Astrocyte of the spinal cord (primary cell): ENCODE measurements around the gene RBM12.
A peak's percentile ranks its signal among the peaks of the same experiment; 100 is the strongest.

Experiments used
- DNase-seq: peaks from one replicate; pipeline ENCODE4 v3.0.0; 2011; ENCODE audit warnings: low read depth, low spot score
- H3K4me3 ChIP-seq: 2 replicates; pipeline ENCODE4 v1.5.1; 2011; ENCODE audit warnings: low read depth, mild to moderate bottlenecking, low read length, moderate library complexity
- CTCF ChIP-seq: IDR thresholded peaks from 2 replicates; pipeline ENCODE4 v1.5.1; 2012; ENCODE audit warnings: low read depth, mild to moderate bottlenecking, low read length, inconsistent platforms
- in situ Hi-C: cut with HindIII; loops from 2 replicates; pipeline ENCODE4 v1.10.0; 2017; ENCODE audit warnings: low sequenced_read_pairs

The RBM12 gene

GRCh38 chr20:35663516-35664465, 909 bp downstream of the RBM12 start:
- peak; percentile 24 for DNase-seq
- TF ChIP-seq CTCF, result no peak
- in situ Hi-C loops, result no loop called here
- H3K4me3 ChIP-seq, result peak overlapping the region; percentile 89

- peak overlapping the region; percentile 11 for H3K4me3 ChIP-seq
- in situ Hi-C loops, result no loop called here
- TF ChIP-seq CTCF, result no peak
- no peak for DNase-seq
Observed at GRCh38 chr20:35662551-35662950, 2.1 kb downstream of the RBM12 start.

GRCh38 chr20:35661908-35662307, 2.8 kb downstream of the RBM12 start:
- no peak for TF ChIP-seq CTCF
- peak overlapping the region; percentile 7 for H3K4me3 ChIP-seq
- in situ Hi-C loops, result no loop called here
- no peak for DNase-seq

- DNase-seq, result peak; percentile 10
- in situ Hi-C loops, result no loop called here
- H3K4me3 ChIP-seq, result no peak overlapping the region
- no peak for TF ChIP-seq CTCF
Observed at GRCh38 chr20:35661053-35661452, 3.6 kb downstream of the RBM12 start.

GRCh38 chr20:35660122-35660937, 4.4 kb downstream of the RBM12 start:
- H3K4me3 ChIP-seq, result no peak overlapping the region
- in situ Hi-C loops, result no loop called here
- DNase-seq, result no peak
- TF ChIP-seq CTCF, result no peak

GRCh38 chr20:35657271-35657670, 7.4 kb downstream of the RBM12 start:
- TF ChIP-seq CTCF, result no peak
- in situ Hi-C loops, result no loop called here
- no peak for DNase-seq
- H3K4me3 ChIP-seq, result no peak overlapping the region
